Mammary epithelial cell (primary cell): ENCODE data around the gene PCBP3.

ENCODE experiments used
- EZH2 ChIP-seq: IDR thresholded peaks from 2 replicates; pipeline ENCODE4 v1.6.1; 2012; ENCODE audit warnings: low read length, inconsistent platforms, borderline replicate concordance
- TF ChIP-seq, protein P1 (sequence below), 2 donors: IDR thresholded peaks in 1 of 2; conservative IDR thresholded peaks in 1 of 2; 2 replicates each; pipeline ENCODE4 v1.5.1; 2011 to 2012; ENCODE audit warnings: inconsistent platforms in 2 of 2, low read length in 2 of 2, mild to moderate bottlenecking in 2 of 2, control low read depth in 1 of 2, low read depth in 1 of 2; ENCODE audit not compliant: insufficient read depth in 1 of 2; ENCODE audit errors: extremely low read depth in 1 of 2

DNA sequence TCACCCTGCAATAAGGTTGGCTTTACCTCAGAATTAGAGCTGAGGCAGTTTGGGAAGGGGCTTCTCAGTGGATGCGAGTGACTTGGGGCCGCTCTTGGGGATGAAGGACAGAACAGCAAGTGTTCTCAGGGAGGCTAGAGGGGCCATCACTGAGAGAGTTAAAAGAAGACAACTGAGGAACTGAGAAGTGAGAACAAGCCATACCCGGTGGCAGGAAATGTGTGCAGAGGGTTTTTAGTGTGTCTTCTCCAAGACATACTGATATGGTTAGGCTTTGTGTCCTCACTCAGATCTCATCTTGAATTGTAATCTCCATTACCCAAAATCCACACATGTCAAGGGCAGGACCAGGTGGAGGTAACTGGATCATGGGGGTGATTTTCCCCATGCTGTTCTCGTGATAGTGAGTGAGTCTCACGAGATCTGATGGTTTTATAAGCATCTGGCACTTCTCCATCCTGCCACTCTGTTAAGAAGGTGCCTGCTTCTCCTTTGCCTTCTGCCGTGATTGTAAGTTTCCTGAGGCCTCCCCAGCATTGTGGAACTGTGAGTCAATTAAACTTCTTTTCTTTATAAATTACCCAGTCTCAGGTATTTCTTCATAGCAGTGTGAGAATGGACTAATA lies 75.8 kb downstream of the PCBP3 start:
- TF ChIP-seq, protein P1, sequence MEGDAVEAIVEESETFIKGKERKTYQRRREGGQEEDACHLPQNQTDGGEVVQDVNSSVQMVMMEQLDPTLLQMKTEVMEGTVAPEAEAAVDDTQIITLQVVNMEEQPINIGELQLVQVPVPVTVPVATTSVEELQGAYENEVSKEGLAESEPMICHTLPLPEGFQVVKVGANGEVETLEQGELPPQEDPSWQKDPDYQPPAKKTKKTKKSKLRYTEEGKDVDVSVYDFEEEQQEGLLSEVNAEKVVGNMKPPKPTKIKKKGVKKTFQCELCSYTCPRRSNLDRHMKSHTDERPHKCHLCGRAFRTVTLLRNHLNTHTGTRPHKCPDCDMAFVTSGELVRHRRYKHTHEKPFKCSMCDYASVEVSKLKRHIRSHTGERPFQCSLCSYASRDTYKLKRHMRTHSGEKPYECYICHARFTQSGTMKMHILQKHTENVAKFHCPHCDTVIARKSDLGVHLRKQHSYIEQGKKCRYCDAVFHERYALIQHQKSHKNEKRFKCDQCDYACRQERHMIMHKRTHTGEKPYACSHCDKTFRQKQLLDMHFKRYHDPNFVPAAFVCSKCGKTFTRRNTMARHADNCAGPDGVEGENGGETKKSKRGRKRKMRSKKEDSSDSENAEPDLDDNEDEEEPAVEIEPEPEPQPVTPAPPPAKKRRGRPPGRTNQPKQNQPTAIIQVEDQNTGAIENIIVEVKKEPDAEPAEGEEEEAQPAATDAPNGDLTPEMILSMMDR (conservative IDR thresholded peaks at IDR 0.05 in 1 of 2, IDR thresholded peaks at IDR 0.05 in 1 of 2; ENCODE audit: extremely low read depth in 1 of 2, insufficient read depth in 1 of 2, low read depth in 1 of 2, low read length in 2 of 2), result no peak
- no peak for TF ChIP-seq EZH2
